Daoy (cell line): ENCODE measurements around the gene RIPOR2. TPM values are rescaled to one million over a fixed set of nuclear protein-coding genes. Genes with fewer than 3 reads are reported as not detected.
"Not testable (repeated sequence)": the region's sequence is repeated elsewhere in the genome, so short reads cannot be mapped to it uniquely, and the experiment has no call there.

Source experiments
- DNase-seq: peaks from one replicate; pipeline ENCODE4 v3.0.0-alpha.2; 2015; ENCODE audit warnings: low read depth
- total RNA-seq: library from RNA; depleted of rRNA; stranded (reverse); fragments of >200 nt; shearing (Covaris generic); gene quantifications from 2 replicates; pipeline ENCODE4 v1.2.3, GENCODE V29; 2014; rRNA removed

RIPOR2 gene
- total RNA-seq, 1 experiment from 2014 or later: 0.06 TPM

DNA sequence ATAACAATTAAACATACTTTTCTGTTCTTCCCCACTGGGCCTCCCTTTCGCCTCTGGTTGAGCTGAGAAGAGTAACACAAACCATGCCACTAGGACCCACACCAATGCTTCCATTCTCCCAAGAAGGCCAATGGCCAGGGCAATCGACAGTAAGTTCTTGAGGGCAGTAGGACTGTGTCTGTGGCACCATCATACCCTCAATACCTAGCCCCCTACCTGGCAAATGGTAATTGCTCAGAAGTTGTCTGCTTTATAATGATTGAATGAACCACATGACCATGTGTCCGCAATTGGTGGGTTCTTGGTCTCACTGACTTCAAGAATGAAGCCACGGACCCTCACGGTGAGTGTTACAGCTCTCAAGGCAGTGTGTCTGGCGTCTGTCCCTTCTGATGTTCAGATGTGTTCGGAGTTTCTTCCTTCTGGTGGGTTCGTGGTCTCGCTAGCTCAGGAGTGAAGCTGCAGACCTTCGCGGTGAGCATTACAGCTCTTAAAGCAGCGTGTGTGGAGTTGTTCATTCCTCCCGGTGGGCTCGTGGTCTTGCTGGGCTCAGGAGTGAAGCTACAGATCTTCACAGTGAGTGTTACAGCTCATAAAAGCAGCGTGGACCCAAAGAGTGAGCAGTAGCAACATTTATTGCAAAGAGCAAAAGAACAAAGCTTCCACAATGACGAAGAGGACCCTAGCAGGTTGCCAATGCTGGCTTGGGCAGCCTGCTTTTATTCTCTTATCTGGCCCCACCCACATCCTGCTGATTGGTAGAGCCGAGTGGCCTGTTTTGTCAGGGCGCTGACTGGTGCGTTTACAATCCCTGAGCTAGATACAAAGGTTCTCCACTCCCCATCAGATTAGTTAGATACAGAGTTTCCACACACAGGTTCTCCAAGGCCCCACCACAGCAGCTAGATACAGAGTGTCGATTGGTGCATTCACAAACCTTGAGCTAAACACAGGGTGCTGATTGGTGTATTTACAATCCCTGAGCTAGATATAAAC is 170.6 kb downstream of the RIPOR2 start:
- not testable (repeated sequence) for DNase-seq

DNA sequence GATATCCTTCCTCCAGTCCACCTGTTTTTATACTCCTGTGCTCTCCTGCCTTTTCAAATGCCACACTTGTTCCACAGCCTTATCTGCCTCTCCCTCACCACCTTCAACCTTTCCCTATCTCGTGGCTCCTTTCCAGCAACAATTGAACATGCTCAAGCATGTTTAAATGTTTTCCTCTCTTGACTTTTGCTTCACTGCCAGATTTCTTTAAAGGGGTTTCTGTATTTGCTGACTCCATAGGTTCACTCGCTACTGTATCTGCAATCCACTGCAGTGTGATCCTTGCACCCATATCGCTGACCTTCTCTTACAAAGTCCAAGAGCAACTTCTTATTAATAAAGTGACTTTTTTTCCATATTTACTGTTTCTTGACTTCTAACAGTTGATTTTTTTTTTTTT is 172.2 kb downstream of the RIPOR2 start:
- DNase-seq: no peak

DNA sequence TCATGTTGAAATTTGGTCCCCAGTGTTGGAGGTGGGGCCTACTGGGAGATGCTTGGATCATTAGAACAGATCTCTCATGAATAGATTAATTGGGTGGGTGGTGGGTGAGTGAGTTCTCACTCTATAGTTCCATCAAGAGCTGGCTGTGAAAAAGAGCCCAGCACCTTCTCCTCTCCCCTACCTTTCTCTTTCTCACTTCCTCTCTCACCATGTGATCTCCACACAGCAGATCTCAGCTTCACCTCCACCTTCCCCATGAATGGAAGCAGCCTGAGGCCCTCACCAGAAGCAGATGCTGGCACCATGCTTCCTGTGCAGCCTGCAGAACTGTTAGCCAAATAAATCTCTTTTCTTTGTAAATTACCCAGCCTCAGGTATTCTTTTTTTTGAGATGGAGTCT is 173.9 kb downstream of the RIPOR2 start:
- no peak for DNase-seq

DNA sequence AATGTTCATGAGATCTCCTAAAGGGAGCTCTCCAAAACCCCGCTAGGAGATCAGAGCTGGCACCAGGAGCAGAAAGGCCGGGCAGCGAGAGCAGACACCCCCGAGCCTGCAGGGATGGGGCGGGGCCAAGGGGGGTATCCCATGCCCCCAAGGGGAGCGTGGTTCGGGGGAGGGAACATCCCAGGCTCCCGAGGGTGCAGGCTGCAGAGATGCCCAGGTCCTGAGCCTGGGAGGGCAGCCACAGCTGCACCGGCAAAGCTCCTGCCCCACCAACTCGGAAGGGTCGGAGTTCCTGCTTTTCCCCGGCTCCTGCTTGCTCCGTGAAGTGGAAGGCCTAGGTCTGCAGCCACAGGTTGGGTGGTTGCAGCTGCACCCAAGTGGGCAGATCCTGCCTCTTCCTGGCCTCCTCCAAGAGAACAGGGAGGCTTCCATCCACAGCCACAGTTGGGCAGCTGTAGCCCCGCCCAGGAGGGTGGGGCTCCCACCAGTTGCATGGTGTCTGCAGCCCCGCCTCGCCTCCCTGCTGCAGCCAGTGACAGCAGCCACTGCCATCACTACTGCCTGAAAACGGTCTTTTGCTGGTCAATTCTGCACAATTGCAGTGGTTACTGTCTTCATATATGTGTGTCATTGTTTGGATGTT is 174.4 kb downstream of the RIPOR2 start:
- peak; percentile 60 for DNase-seq

DNA sequence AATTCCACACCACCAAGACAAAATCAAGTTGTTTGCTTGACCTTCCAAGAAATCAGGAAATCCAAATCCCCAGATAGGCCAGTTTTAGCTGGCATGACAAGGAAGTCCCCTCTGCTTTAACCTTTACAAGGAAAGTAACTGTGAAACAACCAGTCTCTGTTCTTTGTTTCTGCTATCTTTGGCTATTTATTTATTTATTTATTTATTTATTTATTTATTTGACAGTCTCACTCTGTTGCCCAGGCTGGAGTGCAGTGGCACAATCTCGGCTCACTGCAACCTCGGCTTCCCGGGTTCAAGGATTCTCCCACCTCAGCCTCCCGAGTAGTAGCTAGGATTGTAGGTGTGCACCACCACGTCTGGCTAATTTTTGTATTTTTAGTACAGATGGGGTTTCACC is 175.6 kb downstream of the RIPOR2 start:
- DNase-seq: no peak

DNA sequence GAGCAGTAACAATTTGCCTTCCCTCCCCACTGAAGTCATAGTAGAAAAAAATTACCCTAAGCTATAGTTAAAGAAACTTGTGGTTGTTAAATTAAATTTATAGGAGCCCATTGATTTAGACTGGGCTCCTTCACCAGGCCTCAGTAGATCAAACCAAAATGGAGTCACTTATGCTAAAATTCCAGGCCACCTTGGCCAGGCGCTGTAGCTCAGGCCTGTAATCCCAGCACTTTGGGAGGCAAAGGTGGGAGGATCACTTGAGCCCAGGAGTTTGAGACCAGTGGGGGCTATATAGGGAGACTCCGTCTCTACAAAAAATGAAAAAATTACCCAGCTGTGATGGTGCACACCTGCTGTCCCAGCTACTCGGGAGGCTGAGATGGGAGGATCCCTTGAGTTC is 176.0 kb downstream of the RIPOR2 start:
- no peak for DNase-seq

DNA sequence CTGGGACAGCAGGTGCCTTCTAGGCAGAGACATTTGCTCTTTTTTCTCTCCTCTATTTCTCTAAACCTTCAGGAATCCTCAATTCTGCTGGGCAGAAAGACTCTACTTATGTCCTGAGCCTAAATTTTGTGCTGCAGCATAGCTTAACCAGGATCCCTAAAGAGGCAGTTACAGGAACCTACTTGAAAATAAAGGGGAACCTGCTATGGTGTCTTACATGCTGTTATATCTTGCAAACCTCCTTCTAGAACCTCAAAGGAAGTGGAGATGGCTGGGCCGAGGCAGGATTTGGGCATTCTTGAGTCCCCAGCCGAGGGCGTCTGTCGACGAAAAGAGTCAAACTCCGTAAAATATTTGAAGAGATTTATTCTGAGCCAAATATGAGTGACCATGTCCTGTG is 178.1 kb downstream of the RIPOR2 start:
- no peak for DNase-seq

DNA sequence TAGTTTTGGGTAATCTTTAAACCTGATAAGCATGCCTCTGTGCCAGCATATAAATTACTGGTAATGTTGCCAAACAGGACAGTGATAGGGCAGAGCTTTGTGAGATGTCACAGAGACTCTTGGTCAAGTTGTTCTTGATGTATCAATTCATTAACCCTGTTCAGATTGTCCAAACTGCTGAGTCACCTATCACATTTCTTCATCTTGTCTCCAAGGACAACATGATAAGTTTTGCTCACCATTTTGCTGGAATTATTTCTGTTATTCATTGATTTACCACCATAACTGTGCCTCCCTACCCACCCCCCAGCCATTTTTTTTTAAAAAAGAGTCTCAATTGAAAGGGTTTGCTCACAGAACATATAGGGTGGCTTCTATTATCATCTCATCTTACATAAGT is 180.5 kb downstream of the RIPOR2 start:
- no peak for DNase-seq

DNA sequence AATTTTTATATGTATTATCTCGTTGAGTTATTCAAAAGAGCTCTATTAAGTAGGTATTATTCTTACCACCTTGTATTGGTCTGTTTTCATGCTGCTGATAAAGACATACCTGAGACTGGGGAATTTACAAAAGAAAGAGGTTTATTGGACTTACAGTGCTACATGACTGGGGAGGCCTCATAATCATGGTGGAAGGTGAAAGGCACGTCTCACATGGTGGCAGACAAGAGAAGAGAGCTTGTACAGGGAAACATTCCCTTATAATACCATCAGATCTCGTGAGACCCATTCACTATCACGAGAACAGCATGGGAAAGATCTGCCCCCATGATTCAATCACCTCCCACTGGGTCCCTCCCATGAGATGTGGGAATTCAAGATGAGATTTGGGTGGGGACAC is 181.4 kb downstream of the RIPOR2 start:
- not testable (repeated sequence) for DNase-seq

Other genes with a start within 250 kb of the RIPOR2 start
- gene C6orf62, start 216.8 kb downstream of the RIPOR2 start, total RNA-seq: 132 and 133 TPM in 2 replicates
- gene GMNN, start 161.0 kb downstream of the RIPOR2 start, total RNA-seq: 114 and 130 TPM in 2 replicates
- gene ARMH2, start 137.0 kb downstream of the RIPOR2 start, total RNA-seq: not detected in 2 replicates